ENCODE results near the gene STOX2.
"Not testable (repeated sequence)": the region's sequence is repeated elsewhere in the genome, so short reads cannot be mapped to it uniquely, and the experiment has no call there.

The STOX2 gene

GRCh38 chr4:184039963-184040383 is 134.9 kb downstream of the STOX2 start:
- peaks cover 24% of the 10 kb centered on the region for H3K27me3 ChIP-seq (ENCODE audit: insufficient read depth, low read length)
- H3K9ac ChIP-seq (ENCODE audit: low read depth, low read length), result no peak overlapping the region
- H3K4me1 ChIP-seq (ENCODE audit: insufficient read depth, low read length), result peaks cover 9% of the 10 kb centered on the region; the same call in 1 of the 2 replicates
- peaks cover 4% of the 10 kb centered on the region; the same call in 1 of the 2 replicates for H3K9me3 ChIP-seq (ENCODE audit: insufficient read depth, low read depth, low read length)
- H3K4me3 ChIP-seq (ENCODE audit: low read length), result peak overlapping the region; percentile 50; the same call in 1 of the 2 replicates
- H3K36me3 ChIP-seq (ENCODE audit: insufficient read depth, low read depth, low read length), result no peaks in the 10 kb centered on the region
- H3K27ac ChIP-seq (ENCODE audit: low read length), result no peak overlapping the region

- H3K9ac ChIP-seq (ENCODE audit: low read depth, low read length), result no peak overlapping the region
- peaks cover 15% of the 10 kb centered on the region for H3K9me3 ChIP-seq (ENCODE audit: insufficient read depth, low read depth, low read length)
- peaks cover 9% of the 10 kb centered on the region; the same call in 1 of the 2 replicates for H3K4me1 ChIP-seq (ENCODE audit: insufficient read depth, low read length)
- no peak overlapping the region for H3K4me3 ChIP-seq (ENCODE audit: low read length)
- H3K36me3 ChIP-seq (ENCODE audit: insufficient read depth, low read depth, low read length), result no peaks in the 10 kb centered on the region
- no peak overlapping the region for H3K27ac ChIP-seq (ENCODE audit: low read length)
- H3K27me3 ChIP-seq (ENCODE audit: insufficient read depth, low read length), result peaks cover 24% of the 10 kb centered on the region
Measured at GRCh38 chr4:184041156-184041555, 136.0 kb downstream of the STOX2 start.

- Histone ChIP-seq H3K4me1 (ENCODE audit: insufficient read depth, low read length) (no peaks in the 10 kb centered on the region), H3K4me3 (ENCODE audit: low read length) (no peak overlapping the region), H3K9ac (ENCODE audit: low read depth, low read length) (no peak overlapping the region), H3K27ac (ENCODE audit: low read length) (no peak overlapping the region), H3K9me3 (ENCODE audit: insufficient read depth, low read depth, low read length) (peaks cover 16% of the 10 kb centered on the region), H3K36me3 (ENCODE audit: insufficient read depth, low read depth, low read length) (no peaks in the 10 kb centered on the region), H3K27me3 (ENCODE audit: insufficient read depth, low read length) (no peaks in the 10 kb centered on the region; the same call in 1 of the 2 replicates)
Measured at GRCh38 chr4:184046148-184046547, 141.0 kb downstream of the STOX2 start.

DNA sequence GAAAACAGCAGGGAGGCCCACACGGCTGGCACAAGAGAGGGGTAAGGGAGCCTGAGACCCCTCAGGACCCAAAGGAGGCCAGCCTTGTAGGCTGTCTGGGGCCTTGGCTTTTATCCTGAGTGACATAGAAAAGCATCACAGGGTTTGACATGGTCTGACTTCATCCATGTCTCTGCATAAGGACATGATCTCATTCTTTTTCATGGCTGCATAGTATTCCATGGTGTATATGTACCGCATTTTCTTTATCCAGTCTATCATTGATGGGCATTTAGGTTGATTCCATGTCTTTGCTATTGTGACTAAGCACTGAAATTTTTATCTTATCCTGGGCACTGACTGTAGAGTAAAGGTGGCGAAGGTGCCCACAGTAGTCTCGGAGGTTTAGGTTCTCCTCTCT is 146.2 kb downstream of the STOX2 start:
- H3K4me3 ChIP-seq (ENCODE audit: low read length); H3K27me3 ChIP-seq (ENCODE audit: insufficient read depth, low read length); H3K36me3 ChIP-seq (ENCODE audit: insufficient read depth, low read depth, low read length); H3K9ac ChIP-seq (ENCODE audit: low read depth, low read length); H3K9me3 ChIP-seq (ENCODE audit: insufficient read depth, low read depth, low read length); H3K27ac ChIP-seq (ENCODE audit: low read length); H3K4me1 ChIP-seq (ENCODE audit: insufficient read depth, low read length): not testable (repeated sequence)

DNA sequence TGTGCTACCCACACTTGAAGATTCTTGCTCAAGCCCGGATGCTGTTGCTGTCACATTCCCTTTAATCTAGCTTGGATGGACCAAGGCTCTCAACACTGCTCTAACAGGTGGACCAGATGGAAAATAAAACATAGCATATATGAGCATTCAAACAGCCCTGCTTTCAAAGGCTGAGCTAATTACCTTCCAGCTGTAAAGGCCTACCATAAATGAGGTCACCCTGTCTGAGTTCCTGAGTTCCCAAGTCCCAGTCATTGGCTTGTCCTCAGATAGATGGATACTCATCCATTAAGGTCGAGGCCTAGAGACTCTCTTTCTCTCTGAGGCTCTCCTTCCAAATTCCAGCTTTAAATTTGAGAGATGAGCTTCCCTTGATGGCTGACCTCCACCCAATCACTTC is 147.5 kb downstream of the STOX2 start:
- no peaks in the 10 kb centered on the region; the same call in 1 of the 2 replicates for H3K9me3 ChIP-seq (ENCODE audit: insufficient read depth, low read depth, low read length)
- H3K27me3 ChIP-seq (ENCODE audit: insufficient read depth, low read length), result no peaks in the 10 kb centered on the region
- H3K9ac ChIP-seq (ENCODE audit: low read depth, low read length), result no peak overlapping the region
- H3K36me3 ChIP-seq (ENCODE audit: insufficient read depth, low read depth, low read length), result no peaks in the 10 kb centered on the region
- H3K4me3 ChIP-seq (ENCODE audit: low read length), result no peak overlapping the region
- H3K27ac ChIP-seq (ENCODE audit: low read length), result no peak overlapping the region
- H3K4me1 ChIP-seq (ENCODE audit: insufficient read depth, low read length), result no peaks in the 10 kb centered on the region; the same call in 1 of the 2 replicates

GRCh38 chr4:184053434-184053833 is 148.3 kb downstream of the STOX2 start:
- Histone ChIP-seq H3K4me1 (ENCODE audit: insufficient read depth, low read length) (no peaks in the 10 kb centered on the region; the same call in 1 of the 2 replicates), H3K9me3 (ENCODE audit: insufficient read depth, low read depth, low read length) (no peaks in the 10 kb centered on the region; the same call in 1 of the 2 replicates), H3K27ac (ENCODE audit: low read length) (no peak overlapping the region), H3K27me3 (ENCODE audit: insufficient read depth, low read length) (no peaks in the 10 kb centered on the region), H3K36me3 (ENCODE audit: insufficient read depth, low read depth, low read length) (no peaks in the 10 kb centered on the region), H3K4me3 (ENCODE audit: low read length) (no peak overlapping the region), H3K9ac (ENCODE audit: low read depth, low read length) (no peak overlapping the region)

DNA sequence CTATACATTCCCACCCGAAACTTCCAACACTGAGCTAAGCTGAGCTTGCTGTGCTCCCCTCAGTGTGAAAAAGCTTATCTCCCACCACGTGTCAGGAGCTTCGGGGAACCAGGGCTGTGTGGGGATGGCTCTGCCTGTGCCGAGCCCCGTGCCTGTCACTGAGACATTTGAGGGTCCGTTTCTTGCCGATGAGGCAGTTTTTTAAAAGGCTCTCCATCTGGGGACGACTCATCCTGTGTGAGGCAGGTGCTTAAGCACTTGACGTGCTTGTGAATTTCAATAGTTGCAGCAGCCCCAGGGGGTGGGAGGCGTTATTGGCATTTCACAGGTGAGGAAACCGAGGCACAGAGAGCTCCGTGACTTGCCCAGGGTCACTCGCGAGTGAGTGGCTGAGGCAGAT is 151.8 kb downstream of the STOX2 start:
- no peak overlapping the region for H3K9ac ChIP-seq (ENCODE audit: low read depth, low read length)
- H3K27me3 ChIP-seq (ENCODE audit: insufficient read depth, low read length), result no peaks in the 10 kb centered on the region
- H3K36me3 ChIP-seq (ENCODE audit: insufficient read depth, low read depth, low read length), result no peaks in the 10 kb centered on the region
- H3K4me1 ChIP-seq (ENCODE audit: insufficient read depth, low read length), result no peaks in the 10 kb centered on the region; the same call in 1 of the 2 replicates
- H3K4me3 ChIP-seq (ENCODE audit: low read length), result no peak overlapping the region
- no peak overlapping the region for H3K27ac ChIP-seq (ENCODE audit: low read length)
- no peaks in the 10 kb centered on the region for H3K9me3 ChIP-seq (ENCODE audit: insufficient read depth, low read depth, low read length)

GRCh38 chr4:184058026-184058425 is 152.9 kb downstream of the STOX2 start:
- H3K36me3 ChIP-seq (ENCODE audit: insufficient read depth, low read depth, low read length), result no peaks in the 10 kb centered on the region
- H3K9me3 ChIP-seq (ENCODE audit: insufficient read depth, low read depth, low read length), result no peaks in the 10 kb centered on the region
- H3K27ac ChIP-seq (ENCODE audit: low read length), result no peak overlapping the region
- H3K4me3 ChIP-seq (ENCODE audit: low read length), result no peak overlapping the region
- no peak overlapping the region for H3K9ac ChIP-seq (ENCODE audit: low read depth, low read length)
- no peaks in the 10 kb centered on the region; the same call in 1 of the 2 replicates for H3K4me1 ChIP-seq (ENCODE audit: insufficient read depth, low read length)
- H3K27me3 ChIP-seq (ENCODE audit: insufficient read depth, low read length), result no peaks in the 10 kb centered on the region

DNA sequence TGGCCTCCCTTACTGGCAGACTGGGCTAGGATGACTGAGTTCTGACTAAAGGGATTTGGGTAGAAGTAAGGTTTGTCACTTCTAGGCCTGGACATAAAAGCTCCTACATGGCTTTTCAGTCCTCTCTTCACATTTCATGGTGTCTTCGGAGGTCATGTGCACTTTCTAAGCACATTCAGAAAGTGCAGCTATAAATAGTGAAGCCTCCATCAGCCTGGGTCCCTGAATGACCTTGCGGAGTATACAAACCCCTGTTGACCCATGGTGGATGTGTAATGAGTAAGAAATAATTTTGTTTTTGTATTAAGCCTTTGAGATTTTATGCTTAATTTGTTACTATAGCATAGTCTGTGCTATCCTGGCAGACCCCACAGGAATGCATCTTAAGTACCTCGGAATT is 154.0 kb downstream of the STOX2 start:
- H3K27me3 ChIP-seq (ENCODE audit: insufficient read depth, low read length), result no peaks in the 10 kb centered on the region
- H3K4me1 ChIP-seq (ENCODE audit: insufficient read depth, low read length), result no peaks in the 10 kb centered on the region; the same call in 1 of the 2 replicates
- no peaks in the 10 kb centered on the region for H3K9me3 ChIP-seq (ENCODE audit: insufficient read depth, low read depth, low read length)
- no peaks in the 10 kb centered on the region for H3K36me3 ChIP-seq (ENCODE audit: insufficient read depth, low read depth, low read length)
- H3K4me3 ChIP-seq (ENCODE audit: low read length), result no peak overlapping the region
- H3K9ac ChIP-seq (ENCODE audit: low read depth, low read length), result no peak overlapping the region
- H3K27ac ChIP-seq (ENCODE audit: low read length), result no peak overlapping the region

GRCh38 chr4:184061582-184061981 is 156.5 kb downstream of the STOX2 start:
- Histone ChIP-seq H3K27me3 (ENCODE audit: insufficient read depth, low read length) (no peaks in the 10 kb centered on the region), H3K36me3 (ENCODE audit: insufficient read depth, low read depth, low read length) (no peaks in the 10 kb centered on the region)

DNA sequence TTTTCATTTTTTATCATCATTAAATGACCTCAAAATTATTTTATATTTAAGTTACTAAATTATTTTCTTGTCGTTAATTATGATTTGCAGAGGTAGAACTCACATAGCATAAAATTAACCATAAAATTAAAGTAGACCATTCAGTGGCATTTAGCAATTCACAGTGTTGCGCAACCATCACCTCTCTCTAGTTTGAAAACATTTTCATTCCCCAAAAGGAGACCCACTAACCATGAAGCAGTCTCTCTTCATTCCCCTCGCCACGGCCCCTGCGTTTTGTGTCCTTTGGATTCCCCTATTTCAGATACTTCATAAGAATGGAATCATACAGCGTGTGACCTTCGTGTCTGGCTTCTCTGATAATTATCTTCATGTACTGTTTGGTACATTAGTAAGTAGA is 157.7 kb downstream of the STOX2 start:
- Histone ChIP-seq H3K9me3 (ENCODE audit: insufficient read depth, low read depth, low read length) (no peaks in the 10 kb centered on the region), H3K27ac (ENCODE audit: low read length) (no peak overlapping the region), H3K4me3 (ENCODE audit: low read length) (no peak overlapping the region), H3K9ac (ENCODE audit: low read depth, low read length) (no peak overlapping the region), H3K36me3 (ENCODE audit: insufficient read depth, low read depth, low read length) (no peaks in the 10 kb centered on the region), H3K4me1 (ENCODE audit: insufficient read depth, low read length) (no peaks in the 10 kb centered on the region), H3K27me3 (ENCODE audit: insufficient read depth, low read length) (no peaks in the 10 kb centered on the region)

More at GRCh38 chr4:184061582-184061981, 156.5 kb downstream of the STOX2 start:
- Histone ChIP-seq H3K27ac (ENCODE audit: low read length) (no peak overlapping the region), H3K9ac (ENCODE audit: low read depth, low read length) (no peak overlapping the region), H3K9me3 (ENCODE audit: insufficient read depth, low read depth, low read length) (no peaks in the 10 kb centered on the region), H3K4me3 (ENCODE audit: low read length) (no peak overlapping the region), H3K4me1 (ENCODE audit: insufficient read depth, low read length) (no peaks in the 10 kb centered on the region; the same call in 1 of the 2 replicates)

GRCh38 chr4:184064877-184065276 is 159.8 kb downstream of the STOX2 start:
- H3K9ac ChIP-seq (ENCODE audit: low read depth, low read length), result no peak overlapping the region
- H3K27ac ChIP-seq (ENCODE audit: low read length), result no peak overlapping the region
- no peaks in the 10 kb centered on the region for H3K4me1 ChIP-seq (ENCODE audit: insufficient read depth, low read length)
- H3K27me3 ChIP-seq (ENCODE audit: insufficient read depth, low read length), result no peaks in the 10 kb centered on the region
- H3K4me3 ChIP-seq (ENCODE audit: low read length), result no peak overlapping the region
- no peaks in the 10 kb centered on the region for H3K36me3 ChIP-seq (ENCODE audit: insufficient read depth, low read depth, low read length)
- H3K9me3 ChIP-seq (ENCODE audit: insufficient read depth, low read depth, low read length), result no peaks in the 10 kb centered on the region
